Naive thymus-derived CD8-positive, alpha-beta T cell (primary cell): ENCODE data around the gene ISG15. TPM values are rescaled to one million over a fixed set of nuclear protein-coding genes. Genes with fewer than 3 reads are reported as not detected.
"Not testable (repeated sequence)": the region's sequence is repeated elsewhere in the genome, so short reads cannot be mapped to it uniquely, and the experiment has no call there.

Experiments used
- ATAC-seq, 2 donors: fragments of 150-1000 bp; cut with Tn5 transposase in 1 of 2; sonication (Bioruptor Pico), chemical (Tn5 transposase) in 1 of 2; 1 replicate in 1 of 2; 2 replicates in 1 of 2; pipeline ENCODE4 v1.10.0; 2021; ENCODE audit warnings: mild to moderate bottlenecking in 2 of 2, moderate library complexity in 2 of 2
- POLR2A ChIA-PET: fragments of 350-600 bp; sonication (Branson Sonifier 250); formaldehyde crosslinking; loops from one replicate; lab custom pipeline; 2021; ENCODE audit warnings: antibody characterized with exemption; lab: Charles Lee
- DNase-seq, 10 donors: peaks; one replicate each; pipeline versions ENCODE4 v3.0.0 to v3.0.0-alpha.2; 2020 to 2022
- H3K27ac Mint-ChIP-seq, 10 donors: one replicate each; pipeline ENCODE4 v1.8.0; 2020 to 2022; ENCODE audit warnings: mild to moderate bottlenecking in 10 of 10, mixed read lengths in 10 of 10, moderate library complexity in 4 of 10, inconsistent platforms in 1 of 10
- H3K27me3 Mint-ChIP-seq, 5 donors: one replicate each; pipeline ENCODE4 v1.8.0; 2021 to 2022; ENCODE audit warnings: mixed read lengths in 5 of 5
- H3K36me3 Mint-ChIP-seq, 3 donors: one replicate each; pipeline ENCODE4 v1.8.0; 2020 to 2022; ENCODE audit warnings: mixed read lengths in 3 of 3, mild to moderate bottlenecking in 2 of 3, inconsistent platforms in 1 of 3
- H3K4me1 Mint-ChIP-seq, 4 donors: one replicate each; pipeline ENCODE4 v1.8.0; 2021 to 2022; ENCODE audit warnings: mixed read lengths in 4 of 4
- H3K4me3 Mint-ChIP-seq, 10 donors: one replicate each; pipeline ENCODE4 v1.8.0; 2020 to 2022; ENCODE audit warnings: mild to moderate bottlenecking in 10 of 10, mixed read lengths in 10 of 10, moderate library complexity in 6 of 10, inconsistent platforms in 1 of 10
- H3K9me3 Mint-ChIP-seq, 9 donors: one replicate each; pipeline ENCODE4 v1.8.0; 2020 to 2022; ENCODE audit warnings: mixed read lengths in 9 of 9, mild to moderate bottlenecking in 3 of 9, inconsistent platforms in 1 of 9, moderate library complexity in 1 of 9
- polyA plus RNA-seq, 3 donors: library from polyadenylated mRNA; unstranded; fragments of 300-500 nt; fragmentation: Illumina TruSeq; gene quantifications; one replicate each; pipeline ENCODE4 v1.2.3, GENCODE V29; 2021
- total RNA-seq, 8 experiments: library from RNA in 2 of 8; stranded (reverse) in 2 of 8; gene quantifications; one replicate each; pipeline ENCODE4 v1.2.3 and lab custom pipeline; 2021 to 2026

Gene ISG15
- total and polyA plus RNA-seq, 5 experiments from 2014 or later, result 30.3 to 220 (median 133) TPM

GRCh38 chr1:991275-991674, 22.0 kb upstream of the ISG15 start:
- DNase-seq, ATAC-seq, H3K27ac Mint-ChIP-seq, H3K4me3 Mint-ChIP-seq, H3K36me3 Mint-ChIP-seq, POLR2A ChIA-PET: not testable (repeated sequence)
- peaks cover 6 to 27% (median 10%) of the 10 kb centered on the region in 5 donors for H3K27me3 Mint-ChIP-seq
- H3K4me1 Mint-ChIP-seq, result peaks cover 7 to 14% (median 7%) of the 10 kb centered on the region in 4 donors
- peaks cover 0 to 13% (median 0%) of the 10 kb centered on the region in 9 donors for H3K9me3 Mint-ChIP-seq

DNA sequence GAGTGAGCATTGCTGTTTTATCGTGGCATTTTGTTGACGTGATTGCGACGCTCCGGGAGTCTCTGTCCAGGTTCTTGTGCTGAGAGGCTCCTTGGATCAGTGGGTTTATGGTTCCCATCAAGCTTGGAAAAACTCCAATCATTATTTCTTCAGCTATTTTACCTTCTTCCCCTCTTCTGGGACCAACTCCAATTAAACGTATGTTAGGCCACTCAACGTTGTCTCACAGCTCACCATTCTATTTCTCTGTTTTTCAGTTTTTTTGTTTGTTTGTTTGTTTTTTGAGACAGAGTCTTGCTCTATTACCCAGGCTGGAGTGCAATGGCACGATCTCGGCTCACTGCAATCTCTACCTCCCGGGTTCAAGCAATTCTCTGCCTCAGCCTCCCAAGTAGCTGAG, 21.4 kb upstream of the ISG15 start:
- POLR2A ChIA-PET, result interaction anchor here (0.7 kb wide), 1 partner anchor 10 kb away, joined by 3 read pairs; the partner anchor contains the start of gene PERM1
- peaks cover 0 to 13% (median 0%) of the 10 kb centered on the region in 9 donors for H3K9me3 Mint-ChIP-seq
- H3K27ac Mint-ChIP-seq, result no peak overlapping the region
- no peak for ATAC-seq
- DNase-seq, result no peak
- no peak overlapping the region for H3K4me3 Mint-ChIP-seq
- H3K27me3 Mint-ChIP-seq, result peaks cover 4 to 26% (median 9%) of the 10 kb centered on the region in 5 donors
- H3K4me1 Mint-ChIP-seq, result peaks cover 7 to 17% (median 8%) of the 10 kb centered on the region in 4 donors
- peaks cover 0 to 4% (median 3%) of the 10 kb centered on the region in 3 donors for H3K36me3 Mint-ChIP-seq

DNA sequence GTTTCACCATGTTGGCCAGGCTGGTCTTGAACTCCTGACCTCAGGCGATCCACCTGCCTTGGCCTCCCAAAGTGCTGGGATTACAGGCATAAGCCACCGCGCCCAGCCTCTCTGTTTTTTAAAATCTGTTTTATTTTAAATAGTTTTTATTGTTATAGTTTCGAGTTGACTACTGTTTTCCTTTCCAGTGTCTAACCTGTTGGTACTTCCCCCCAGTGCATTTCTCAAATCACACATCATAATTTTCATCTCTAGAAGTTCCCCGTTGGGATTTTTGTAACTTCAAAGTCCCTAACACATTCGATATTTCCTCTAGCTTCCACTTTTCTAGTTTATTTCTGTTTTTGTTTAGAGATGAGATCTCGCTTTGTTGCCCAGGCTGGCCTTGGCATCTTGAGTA, 20.9 kb upstream of the ISG15 start:
- peaks cover 0 to 4% (median 3%) of the 10 kb centered on the region in 3 donors for H3K36me3 Mint-ChIP-seq
- peaks cover 0 to 13% (median 0%) of the 10 kb centered on the region in 9 donors for H3K9me3 Mint-ChIP-seq
- peaks cover 8 to 21% (median 10%) of the 10 kb centered on the region in 4 donors for H3K4me1 Mint-ChIP-seq
- ATAC-seq (no peak), DNase-seq (no peak)
- H3K27ac Mint-ChIP-seq, result no peak overlapping the region
- POLR2A ChIA-PET, result interaction anchor here (0.7 kb wide), 1 partner anchor 10 kb away, joined by 3 read pairs; the partner anchor contains the start of gene PERM1
- no peak overlapping the region for H3K4me3 Mint-ChIP-seq
- peaks cover 4 to 28% (median 13%) of the 10 kb centered on the region in 5 donors for H3K27me3 Mint-ChIP-seq

DNA sequence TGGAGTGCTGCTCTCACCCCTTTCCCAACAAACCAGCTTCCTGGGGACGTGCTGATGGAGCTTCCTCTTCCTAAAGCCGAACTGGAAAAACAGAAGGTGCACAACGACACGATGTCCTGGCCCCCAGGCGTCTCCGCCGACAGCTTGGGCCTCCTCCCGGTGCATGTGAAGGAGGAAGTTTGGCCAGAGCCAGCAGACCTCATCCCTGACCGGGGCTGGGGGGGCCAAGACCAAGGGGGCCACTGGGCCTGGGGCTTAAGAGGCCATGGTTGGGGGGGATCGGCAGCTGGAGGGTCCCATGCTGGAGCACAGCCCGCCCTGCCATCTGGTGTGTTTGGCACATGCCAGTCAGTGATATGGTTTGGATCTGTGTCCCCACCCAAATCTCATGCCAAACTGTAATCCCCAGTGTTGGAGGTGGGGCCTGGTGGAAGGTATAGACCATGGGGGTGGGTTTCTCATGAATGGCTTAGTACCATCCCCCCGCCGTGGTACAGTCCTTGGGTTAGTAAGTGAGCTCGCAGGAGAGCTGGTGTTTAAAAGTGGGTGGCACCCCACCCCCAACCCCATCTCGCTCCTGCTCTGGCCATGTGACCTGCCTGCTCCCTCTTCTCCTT, 19.8 kb upstream of the ISG15 start:
- POLR2A ChIA-PET, result interaction anchor here (1.0 to 1.1 kb wide), 2 partner anchors 12 kb away, joined by 3 to 4 read pairs; partner anchors contain the start of gene PERM1
- Mint-ChIP-seq H3K9me3 (peaks cover 0 to 13% (median 0%) of the 10 kb centered on the region in 9 donors), H3K27me3 (peaks cover 4 to 24% (median 11%) of the 10 kb centered on the region in 5 donors), H3K4me3 (no peak overlapping the region), H3K27ac (no peak overlapping the region), H3K4me1 (peaks cover 8 to 25% (median 12%) of the 10 kb centered on the region in 4 donors), H3K36me3 (peaks cover 0 to 4% (median 3%) of the 10 kb centered on the region in 3 donors)
- DNase-seq (no peak), ATAC-seq (no peak)

- not testable (repeated sequence) for ATAC-seq, H3K36me3 Mint-ChIP-seq, H3K4me3 Mint-ChIP-seq, DNase-seq
- Mint-ChIP-seq H3K4me1 (peaks cover 7 to 25% (median 10%) of the 10 kb centered on the region in 4 donors), H3K27ac (peak overlapping the region in 1 of 10 donors; percentile 21), H3K27me3 (peaks cover 0 to 19% (median 4%) of the 10 kb centered on the region in 5 donors), H3K9me3 (peaks cover 0 to 13% (median 0%) of the 10 kb centered on the region in 9 donors)
- POLR2A ChIA-PET, result interaction anchor here (0.7 kb wide), 1 partner anchor 19 kb away, joined by 3 read pairs; the partner anchor contains the start of gene ISG15
Observed at GRCh38 chr1:994546-994945, 18.8 kb upstream of the ISG15 start.

GRCh38 chr1:995665-996633, 17.3 kb upstream of the ISG15 start:
- peak in 2 of 10 donors; percentile 25 to 26 for DNase-seq
- Mint-ChIP-seq H3K9me3 (peaks cover 0 to 13% (median 0%) of the 10 kb centered on the region in 9 donors), H3K36me3 (peaks cover 0 to 4% (median 3%) of the 10 kb centered on the region in 3 donors), H3K27ac (peak overlapping the region in 2 of 10 donors; percentile 5 to 52), H3K4me1 (peaks cover 9 to 30% (median 14%) of the 10 kb centered on the region in 4 donors), H3K4me3 (peak overlapping the region in 6 of 10 donors; percentile 39 to 65 (median 48)), H3K27me3 (peaks cover 4 to 25% (median 7%) of the 10 kb centered on the region in 5 donors)
- POLR2A ChIA-PET, result interaction anchor here (0.6 to 2.6 kb wide), 2 partner anchors 18 to 23 kb away, joined by 3 to 11 read pairs; partner anchors contain the start of gene ISG15
- ATAC-seq, result no peak

- Mint-ChIP-seq H3K27me3 (peaks cover 4 to 32% (median 10%) of the 10 kb centered on the region in 5 donors), H3K36me3 (peaks cover 0 to 4% (median 3%) of the 10 kb centered on the region in 3 donors), H3K4me1 (peaks cover 9 to 27% (median 17%) of the 10 kb centered on the region in 4 donors), H3K4me3 (peak overlapping the region in 6 of 10 donors; percentile 28 to 45 (median 35)), H3K9me3 (peaks cover 0 to 7% (median 0%) of the 10 kb centered on the region in 9 donors), H3K27ac (peak overlapping the region in 3 of 10 donors; percentile 56 to 81 (median 72))
- no peak for ATAC-seq
- DNase-seq, result no peak
- POLR2A ChIA-PET, result interaction anchor here (0.6 to 2.6 kb wide), 3 partner anchors 17 to 36 kb away, joined by 3 to 11 read pairs (median 4); partner anchors contain the start of gene ISG15
Observed at GRCh38 chr1:996851-997712, 16.2 kb upstream of the ISG15 start.

GRCh38 chr1:997713-997992, 15.6 kb upstream of the ISG15 start:
- Mint-ChIP-seq H3K4me3 (peak overlapping the region in 2 of 10 donors; percentile 33 to 37), H3K9me3 (peaks cover 0 to 2% (median 0%) of the 10 kb centered on the region in 9 donors), H3K27ac (no peak overlapping the region), H3K27me3 (peaks cover under 1 to 37% (median 10%) of the 10 kb centered on the region in 5 donors), H3K36me3 (peaks cover 0 to 1% (median 0%) of the 10 kb centered on the region in 3 donors), H3K4me1 (peaks cover 9 to 27% (median 18%) of the 10 kb centered on the region in 4 donors)
- DNase-seq (no peak), ATAC-seq (no peak)
- POLR2A ChIA-PET, result interaction anchor here (1.4 to 2.6 kb wide), 2 partner anchors 16 to 35 kb away, joined by 4 to 11 read pairs; partner anchors contain the start of gene ISG15

GRCh38 chr1:997993-998744, 15.1 kb upstream of the ISG15 start:
- Mint-ChIP-seq H3K4me3 (peak overlapping the region in 4 of 10 donors; percentile 55 to 79 (median 62)), H3K27me3 (peaks cover 2 to 42% (median 15%) of the 10 kb centered on the region in 5 donors), H3K36me3 (no peaks in the 10 kb centered on the region), H3K27ac (no peak overlapping the region), H3K4me1 (peaks cover 9 to 27% (median 18%) of the 10 kb centered on the region in 4 donors), H3K9me3 (no peaks in the 10 kb centered on the region)
- no peak for DNase-seq
- no peak for ATAC-seq
- POLR2A ChIA-PET, result interaction anchor here (1.4 kb wide), 1 partner anchor 35 kb away, joined by 4 read pairs; no protein-coding TSS in a partner anchor

DNA sequence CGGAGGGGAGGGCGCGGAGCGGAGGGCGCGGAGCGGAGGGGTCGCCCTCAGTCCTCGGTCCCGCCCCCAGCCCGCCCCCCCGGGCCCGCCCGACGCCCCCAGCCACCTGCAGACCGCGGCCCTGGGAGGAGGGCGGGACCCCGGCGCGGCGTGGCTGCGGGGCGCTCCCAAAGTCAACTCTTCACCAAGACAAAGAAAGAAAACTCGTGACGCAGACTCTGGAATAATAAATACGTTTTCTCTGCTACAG, 14.6 kb upstream of the ISG15 start:
- Mint-ChIP-seq H3K27ac (no peak overlapping the region), H3K36me3 (no peaks in the 10 kb centered on the region), H3K9me3 (no peaks in the 10 kb centered on the region), H3K27me3 (peaks cover 4 to 47% (median 19%) of the 10 kb centered on the region in 5 donors), H3K4me1 (peaks cover 9 to 27% (median 18%) of the 10 kb centered on the region in 4 donors), H3K4me3 (peak overlapping the region in 3 of 10 donors; percentile 36 to 79 (median 53))
- ATAC-seq (peak in 1 of 2 donors; percentile 5), DNase-seq (peak in 2 of 10 donors; percentile 21 to 24)
- POLR2A ChIA-PET, result no interaction called here
